SH-SY5Y (cell line): ENCODE data around the gene CD47.

Experiments used
- GATA2 ChIP-seq: IDR thresholded peaks from 2 replicates; pipeline ENCODE4 v1.6.1; 2011; ENCODE audit warnings: mild to moderate bottlenecking, low read depth, low read length
- GATA3 ChIP-seq: IDR thresholded peaks from 2 replicates; pipeline ENCODE4 v1.6.1; 2011; ENCODE audit warnings: low read depth, mild to moderate bottlenecking, low read length, moderate library complexity

DNA sequence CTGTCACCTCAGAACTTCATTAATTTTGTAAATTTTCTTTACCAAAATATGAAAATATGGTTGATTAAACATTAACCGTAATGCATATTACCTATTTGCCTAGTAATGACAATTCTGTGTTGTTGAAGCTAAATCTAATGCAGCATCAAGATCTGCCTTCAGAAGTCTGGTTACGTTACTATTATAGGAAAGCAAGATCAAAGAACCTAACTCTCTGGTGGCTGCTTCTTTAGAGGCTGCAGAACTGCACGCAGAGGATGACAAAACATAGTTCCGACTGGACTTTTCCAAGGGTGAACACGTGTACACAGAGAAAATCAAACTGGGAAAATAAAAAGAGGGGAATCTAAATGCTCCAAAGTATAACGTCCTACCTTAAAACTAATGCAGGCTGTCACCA is 20.5 kb downstream of the CD47 start:
- TF ChIP-seq GATA3: no peak
- TF ChIP-seq GATA2: no peak
